GM18511 (cell line): Measurements from ENCODE around the gene HOXA13.

Source experiments
- ATAC-seq: cut with Tn5 transposase; IDR thresholded peaks from one replicate; pipeline ENCODE4 v1.9.1; 2021; ENCODE audit warnings: mild to moderate bottlenecking, moderate library complexity; ENCODE audit not compliant: unreplicated experiment

The HOXA13 gene

GRCh38 chr7:27208998-27209397 lies 9.1 kb upstream of the HOXA13 start:
- ATAC-seq, result no peak

GRCh38 chr7:27207348-27207985 lies 7.6 kb upstream of the HOXA13 start:
- no peak for ATAC-seq

GRCh38 chr7:27205325-27206280 lies 5.7 kb upstream of the HOXA13 start:
- no peak for ATAC-seq

GRCh38 chr7:27204851-27205322 lies 5.0 kb upstream of the HOXA13 start:
- ATAC-seq, result no peak

- no peak for ATAC-seq
These were observed 4.2 kb upstream of the HOXA13 start for GRCh38 chr7:27203964-27204594.

- no peak for ATAC-seq
These were observed 3.6 kb upstream of the HOXA13 start for GRCh38 chr7:27203365-27203953.

- ATAC-seq, result no peak
These were observed 2.9 kb upstream of the HOXA13 start for GRCh38 chr7:27202862-27203134.

- ATAC-seq, result no peak
These were observed 2.3 kb upstream of the HOXA13 start for GRCh38 chr7:27202018-27202861.

GRCh38 chr7:27201580-27202017 lies 1.7 kb upstream of the HOXA13 start:
- no peak for ATAC-seq

- no peak for ATAC-seq
These were observed 1.1 kb upstream of the HOXA13 start for GRCh38 chr7:27200761-27201579.

- ATAC-seq, result no peak
These were observed 755 bp downstream of the HOXA13 start for GRCh38 chr7:27198871-27199801.

- ATAC-seq, result no peak
These were observed 1.6 kb downstream of the HOXA13 start for GRCh38 chr7:27198138-27198841.

GRCh38 chr7:27197137-27198042 lies 2.5 kb downstream of the HOXA13 start:
- no peak for ATAC-seq

GRCh38 chr7:27196287-27196767 lies 3.6 kb downstream of the HOXA13 start:
- ATAC-seq, result no peak

- ATAC-seq, result no peak
These were observed 5.1 kb downstream of the HOXA13 start for GRCh38 chr7:27194686-27195379.

GRCh38 chr7:27194002-27194352 lies 5.9 kb downstream of the HOXA13 start:
- no peak for ATAC-seq
